DND-41 (cell line): ENCODE measurements around the gene KY.

Experiments used
- ATAC-seq: fragments of 200-7000 bp; cut with Tn5 transposase; 3 replicates; pipeline ENCODE4 v1.9.1; 2021; ENCODE audit warnings: low read depth; ENCODE audit not compliant: insufficient read depth
- DNase-seq: peaks from one replicate; pipeline ENCODE4 v3.0.0-alpha.2; 2020
- H2AFZ ChIP-seq: 2 replicates; pipeline ENCODE4 v1.6.0; 2012; ENCODE audit warnings: low read depth, low read length
- H3K27ac ChIP-seq: 2 replicates; pipeline ENCODE4 v1.5.1; 2012; ENCODE audit warnings: low read length, inconsistent platforms
- H3K27me3 ChIP-seq: fragments of 200-600 bp; sonication (generic); 2 replicates; pipeline ENCODE4 v1.6.0; 2012; ENCODE audit warnings: low read length, mild to moderate bottlenecking, inconsistent platforms; ENCODE audit not compliant: insufficient read depth, poor library complexity
- H3K36me3 ChIP-seq: 2 replicates; pipeline ENCODE4 v1.5.1; 2012; ENCODE audit warnings: low read length, inconsistent platforms; ENCODE audit not compliant: insufficient read depth
- H3K4me1 ChIP-seq: 2 replicates; pipeline ENCODE4 v1.5.1; 2012; ENCODE audit warnings: mild to moderate bottlenecking, low read length; ENCODE audit not compliant: insufficient read depth
- H3K4me2 ChIP-seq: 2 replicates; pipeline ENCODE4 v1.6.0; 2012; ENCODE audit warnings: mild to moderate bottlenecking, moderate library complexity, low read length, inconsistent platforms; ENCODE audit not compliant: insufficient read depth
- H3K4me3 ChIP-seq, 2 experiments: fragments of 200-600 bp in 1 of 2; shearing (Covaris generic) in 1 of 2; 2 replicates each; pipeline ENCODE4 v1.5.1; 2012 to 2016; ENCODE audit warnings: inconsistent platforms in 2 of 2, low read length in 2 of 2, mild to moderate bottlenecking in 2 of 2, low read depth in 1 of 2, moderate library complexity in 1 of 2
- H3K79me2 ChIP-seq: 2 replicates; pipeline ENCODE4 v1.6.0; 2012; ENCODE audit warnings: low read length, inconsistent platforms; ENCODE audit not compliant: insufficient read depth
- H3K9ac ChIP-seq: 2 replicates; pipeline ENCODE4 v1.6.0; 2012; ENCODE audit warnings: low read depth, mild to moderate bottlenecking, inconsistent platforms, low read length, moderate library complexity
- H3K9me3 ChIP-seq: 2 replicates; pipeline ENCODE4 v1.5.1; 2012; ENCODE audit warnings: low read length, moderate library complexity, mild to moderate bottlenecking, inconsistent platforms; ENCODE audit not compliant: insufficient read depth, severe bottlenecking
- H4K20me1 ChIP-seq: 2 replicates; pipeline ENCODE4 v1.6.0; 2012; ENCODE audit warnings: low read length; ENCODE audit not compliant: insufficient read depth
- CTCF ChIP-seq: IDR thresholded peaks from 2 replicates; pipeline ENCODE4 v1.5.1; 2012; ENCODE audit warnings: borderline replicate concordance, low read length, moderate library complexity, mild to moderate bottlenecking; ENCODE audit not compliant: poor library complexity, severe bottlenecking; ENCODE audit errors: extremely low read depth
- EZH2 ChIP-seq: IDR thresholded peaks from 3 replicates; pipeline ENCODE4 v1.6.1; 2012; ENCODE audit warnings: borderline replicate concordance, low read depth, mild to moderate bottlenecking, moderate library complexity, low read length, inconsistent platforms; ENCODE audit not compliant: severe bottlenecking

KY gene

DNA sequence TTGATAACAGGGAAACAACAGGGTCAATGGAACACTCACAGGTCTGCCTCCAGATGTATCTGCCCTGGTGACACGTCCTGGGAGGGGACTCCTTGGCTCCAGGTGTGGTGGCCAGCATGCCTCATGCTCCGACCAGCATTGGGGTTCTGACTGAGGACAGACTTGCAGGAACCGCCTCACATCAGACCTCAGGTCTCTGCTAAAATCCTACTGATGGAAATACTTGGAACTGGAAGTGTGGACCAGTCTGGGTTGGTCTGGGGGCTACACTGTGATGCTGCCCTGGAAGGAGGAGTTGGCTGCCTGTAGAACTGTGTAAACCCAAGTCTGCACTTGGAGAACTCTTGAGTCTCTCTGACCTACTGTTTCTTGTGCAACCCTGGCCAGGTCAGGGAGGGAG is 17.1 kb upstream of the KY start:
- no peak overlapping the region for H2AFZ ChIP-seq
- no peaks in the 10 kb centered on the region for H3K27me3 ChIP-seq
- H3K4me2 ChIP-seq, result no peak overlapping the region
- H3K79me2 ChIP-seq, result no peaks in the 10 kb centered on the region
- no peaks in the 10 kb centered on the region for H4K20me1 ChIP-seq
- H3K4me1 ChIP-seq, result no peaks in the 10 kb centered on the region
- DNase-seq (no peak), ATAC-seq (no peak)
- no peak overlapping the region for H3K4me3 ChIP-seq
- no peak overlapping the region for H3K9ac ChIP-seq
- TF ChIP-seq EZH2 (no peak), CTCF (no peak)
- H3K36me3 ChIP-seq, result no peaks in the 10 kb centered on the region
- no peak overlapping the region for H3K27ac ChIP-seq
- H3K9me3 ChIP-seq, result no peaks in the 10 kb centered on the region

- ATAC-seq, result no peak
- Histone ChIP-seq H4K20me1 (no peaks in the 10 kb centered on the region), H3K79me2 (no peaks in the 10 kb centered on the region), H3K9me3 (no peaks in the 10 kb centered on the region), H3K36me3 (no peaks in the 10 kb centered on the region), H3K4me1 (no peaks in the 10 kb centered on the region), H3K9ac (no peak overlapping the region), H3K4me2 (no peak overlapping the region), H3K4me3 (no peak overlapping the region), H2AFZ (no peak overlapping the region), H3K27ac (no peak overlapping the region), H3K27me3 (no peaks in the 10 kb centered on the region)
- DNase-seq, result no peak
- TF ChIP-seq EZH2 (no peak), CTCF (no peak)
Observed at GRCh38 chr3:134667406-134667805, 16.6 kb upstream of the KY start.

- Histone ChIP-seq H3K4me3 (no peak overlapping the region), H3K27ac (no peak overlapping the region)
- DNase-seq, result no peak
Observed at GRCh38 chr3:134666885-134667284, 16.1 kb upstream of the KY start.

More at GRCh38 chr3:134666885-134667284, 16.1 kb upstream of the KY start:
- Histone ChIP-seq H3K9ac (no peak overlapping the region), H3K36me3 (no peaks in the 10 kb centered on the region), H3K79me2 (no peaks in the 10 kb centered on the region), H2AFZ (no peak overlapping the region), H3K4me2 (no peak overlapping the region), H3K4me1 (no peaks in the 10 kb centered on the region), H3K9me3 (no peaks in the 10 kb centered on the region), H4K20me1 (no peaks in the 10 kb centered on the region), H3K27me3 (no peaks in the 10 kb centered on the region)
- ATAC-seq, result no peak
- TF ChIP-seq CTCF (no peak), EZH2 (no peak)
